IMR-90 (cell line): ENCODE measurements around the gene FABP2. TPM values are rescaled to one million over a fixed set of nuclear protein-coding genes. Genes with fewer than 3 reads are reported as not detected.

ENCODE experiments used
- ATAC-seq: fragments of 200-7000 bp; cut with Tn5 transposase; 2 replicates; pipeline ENCODE4 v1.9.1; 2020; ENCODE audit warnings: low read depth, mild to moderate bottlenecking, moderate library complexity
- BruUV-seq: library from RNA; stranded (reverse); fragments of 400-500 nt; replicated peaks from 2 replicates; lab custom pipeline; 2021; lab: Mats Ljungman, UMichigan
- CTCF ChIA-PET: fragments of 300-600 bp; formaldehyde crosslinking; extraction: SDS; loops from one replicate; lab custom pipeline; 2021; ENCODE audit warnings: antibody characterized with exemption; lab: Yijun Ruan, JAX
- POLR2A ChIA-PET: fragments of 300-600 bp; sonication (Branson Sonifier 250); formaldehyde crosslinking; loops from one replicate; lab custom pipeline; 2022; ENCODE audit warnings: antibody characterized with exemption; ENCODE audit not compliant: unreplicated experiment; lab: Charles Lee
- DNase-seq: peaks from one replicate; pipeline ENCODE4 v3.0.0; 2013
- H2AFZ ChIP-seq: replicated peaks from 2 replicates; pipeline ENCODE3; 2013; ENCODE audit warnings: low read length, mild to moderate bottlenecking; ENCODE audit not compliant: poor library complexity
- H2AK5ac ChIP-seq: 2 replicates; pipeline ENCODE4 v1.6.1; 2013; ENCODE audit warnings: low read depth, low read length, inconsistent platforms
- H2AK9ac ChIP-seq: replicated peaks from 2 replicates; pipeline ENCODE3; 2013; ENCODE audit warnings: mild to moderate bottlenecking, low read depth, low read length, moderate library complexity; ENCODE audit not compliant: poor library complexity
- H2BK120ac ChIP-seq: 2 replicates; pipeline ENCODE4 v1.6.1; 2013; ENCODE audit warnings: low read depth, low read length, inconsistent platforms
- H2BK15ac ChIP-seq: 3 replicates; pipeline ENCODE4 v1.6.1; 2013; ENCODE audit warnings: low read depth, low read length, inconsistent platforms
- H2BK20ac ChIP-seq: 2 replicates; pipeline ENCODE4 v1.6.1; 2013; ENCODE audit warnings: low read depth, mild to moderate bottlenecking, inconsistent platforms, low read length, moderate library complexity
- H2BK5ac ChIP-seq: 2 replicates; pipeline ENCODE4 v1.6.1; 2013; ENCODE audit warnings: mild to moderate bottlenecking, low read depth, low read length, inconsistent platforms; ENCODE audit not compliant: poor library complexity, severe bottlenecking
- H3K14ac ChIP-seq: replicated peaks from 2 replicates; pipeline ENCODE4 v1.6.1; 2013; ENCODE audit warnings: low read depth, low read length, inconsistent platforms
- H3K18ac ChIP-seq: 2 replicates; pipeline ENCODE4 v1.6.1; 2013; ENCODE audit warnings: low read depth, low read length, control low read depth
- H3K23ac ChIP-seq: 2 replicates; pipeline ENCODE4 v1.6.1; 2013; ENCODE audit warnings: low read depth, low read length, inconsistent platforms
- H3K27ac ChIP-seq: 2 replicates; pipeline ENCODE4 v1.5.1; 2013; ENCODE audit warnings: mild to moderate bottlenecking, control low read depth, low read length; ENCODE audit not compliant: insufficient read depth
- H3K27me3 ChIP-seq: 2 replicates; pipeline ENCODE4 v1.6.1; 2013; ENCODE audit warnings: low read length; ENCODE audit not compliant: control insufficient read depth, insufficient read depth
- H3K36me3 ChIP-seq: 2 replicates; pipeline ENCODE4 v1.6.1; 2013; ENCODE audit warnings: low read length, mixed read lengths; ENCODE audit not compliant: control insufficient read depth, insufficient read depth
- H3K4ac ChIP-seq: 2 replicates; pipeline ENCODE4 v1.6.1; 2013; ENCODE audit warnings: low read depth, low read length, inconsistent platforms
- H3K4me1 ChIP-seq: 2 replicates; pipeline ENCODE4 v1.6.1; 2013; ENCODE audit warnings: low read length, mixed read lengths; ENCODE audit not compliant: control insufficient read depth, insufficient read depth
- H3K4me2 ChIP-seq: 2 replicates; pipeline ENCODE4 v1.6.1; 2013; ENCODE audit warnings: low read depth, mild to moderate bottlenecking, control low read depth, low read length, moderate library complexity
- H3K4me3 ChIP-seq: 2 replicates; pipeline ENCODE4 v1.5.1; 2013; ENCODE audit warnings: low read depth, mild to moderate bottlenecking, control low read depth, low read length, moderate library complexity; ENCODE audit not compliant: insufficient read depth
- H3K56ac ChIP-seq: 2 replicates; pipeline ENCODE4 v1.6.1; 2013; ENCODE audit warnings: low read length, inconsistent platforms; ENCODE audit not compliant: insufficient read depth; ENCODE audit errors: extremely low read depth
- H3K79me1 ChIP-seq, 2 experiments: 2 replicates each; pipeline ENCODE4 v1.6.1; 2013; ENCODE audit warnings: low read length in 2 of 2, inconsistent platforms in 1 of 2, low read depth in 1 of 2
- H3K9ac ChIP-seq: 2 replicates; pipeline ENCODE4 v1.6.1; 2013; ENCODE audit warnings: low read depth, low read length, control low read depth
- H3K9me1 ChIP-seq: 2 replicates; pipeline ENCODE4 v1.6.1; 2013; ENCODE audit warnings: low read length, inconsistent platforms; ENCODE audit not compliant: insufficient read depth
- H3K9me3 ChIP-seq: 2 replicates; pipeline ENCODE4 v1.6.1; 2013; ENCODE audit warnings: low read length; ENCODE audit not compliant: control insufficient read depth, insufficient read depth
- H4K20me1 ChIP-seq: 2 replicates; pipeline ENCODE4 v1.6.1; 2013; ENCODE audit warnings: low read length, inconsistent platforms; ENCODE audit not compliant: insufficient read depth
- H4K5ac ChIP-seq: 2 replicates; pipeline ENCODE4 v1.6.1; 2013; ENCODE audit warnings: mild to moderate bottlenecking, low read depth, low read length, control low read depth
- H4K8ac ChIP-seq, 2 experiments: 2 replicates each; pipeline ENCODE4 v1.6.1; 2013; ENCODE audit warnings: low read depth in 2 of 2, low read length in 2 of 2, control low read depth in 1 of 2, inconsistent platforms in 1 of 2
- H4K91ac ChIP-seq: 2 replicates; pipeline ENCODE4 v1.6.1; 2013; ENCODE audit warnings: low read depth, low read length, inconsistent platforms; ENCODE audit not compliant: insufficient read depth
- BHLHE40 ChIP-seq: fragments of 150-350 bp; IDR thresholded peaks from 2 replicates; pipeline ENCODE4 v1.6.1; 2016; ENCODE audit warnings: mild to moderate bottlenecking, low read depth, low read length
- CHD1 ChIP-seq: IDR thresholded peaks from 2 replicates; pipeline ENCODE4 v1.6.1; 2012; ENCODE audit warnings: low read depth, low read length, improper control_type of control experiment
- ELK1 ChIP-seq: fragments of 150-350 bp; IDR thresholded peaks from 2 replicates; pipeline ENCODE4 v1.6.1; 2016; ENCODE audit warnings: low read depth, mild to moderate bottlenecking, low read length, moderate library complexity, borderline replicate concordance
- MAFK ChIP-seq: IDR thresholded peaks from 2 replicates; pipeline ENCODE4 v1.6.1; 2012; ENCODE audit warnings: low read depth, low read length, improper control_type of control experiment
- MAZ ChIP-seq: IDR thresholded peaks from 2 replicates; pipeline ENCODE4 v1.6.1; 2012; ENCODE audit warnings: low read depth, mild to moderate bottlenecking, low read length, improper control_type of control experiment, moderate library complexity, borderline replicate concordance
- MXI1 ChIP-seq: IDR thresholded peaks from 2 replicates; pipeline ENCODE4 v1.6.1; 2012; ENCODE audit warnings: low read depth, mild to moderate bottlenecking, low read length, moderate library complexity, borderline replicate concordance
- NFE2L2 ChIP-seq: fragments of 150-350 bp; IDR thresholded peaks from 2 replicates; pipeline ENCODE4 v1.6.1; 2016; ENCODE audit warnings: low read depth, mild to moderate bottlenecking, low read length
- RAD21 ChIP-seq: IDR thresholded peaks from 2 replicates; pipeline ENCODE4 v1.6.1; 2012; ENCODE audit warnings: low read length, improper control_type of control experiment
- RCOR1 ChIP-seq: IDR thresholded peaks from 2 replicates; pipeline ENCODE4 v1.6.1; 2012; ENCODE audit warnings: mild to moderate bottlenecking, low read length, improper control_type of control experiment; ENCODE audit not compliant: insufficient replicate concordance
- SMC3 ChIP-seq: fragments of 150-350 bp; IDR thresholded peaks from 2 replicates; pipeline ENCODE4 v1.6.1; 2016; ENCODE audit warnings: low read depth, mild to moderate bottlenecking, antibody characterized with exemption, low read length, moderate library complexity
- WGBS, 2 experiments: methylation state at CpG; one replicate each; pipeline versions ENCODE4 v1.1.5 to v1.1.7; 2013; ENCODE audit warnings: missing lambda C conversion rate in 2 of 2; ENCODE audit not compliant: insufficient read length in 1 of 2; ENCODE audit errors: extremely low coverage in 2 of 2; 5-methylcytosine and 5-hydroxymethylcytosine counted together
- dilution Hi-C: fragments of 300-500 bp; cut with HindIII; formaldehyde crosslinking; loops from one replicate; pipeline ENCODE4 v1.14.3; 2018; ENCODE audit warnings: low sequenced_read_pairs; ENCODE audit not compliant: unreplicated experiment
- in situ Hi-C: fragments of 300-500 bp; cut with MboI; formaldehyde crosslinking; loops from 3 replicates; pipeline ENCODE4 v1.14.3; 2019; ENCODE audit warnings: low sequenced_read_pairs, inconsistent platforms, mixed read lengths
- intact Hi-C: fragments of 100-400 bp; cut with micrococcal nuclease; formaldehyde crosslinking; loops from 2 replicates; pipeline ENCODE4 v1.10.0; 2022
- polyA plus RNA-seq, 3 experiments: library from polyadenylated mRNA; depleted of rRNA; stranded (reverse); fragments of >200 nt; gene quantifications; 2 replicates each; pipeline ENCODE4 v1.2.3, GENCODE V29; 2012; ENCODE audit warnings: low replicate concordance in 1 of 3
- total RNA-seq: library from RNA; depleted of rRNA; stranded (reverse); fragments of >200 nt; gene quantifications from 2 replicates; pipeline ENCODE4 v1.2.3, GENCODE V29; 2012
- TF ChIP-seq, protein P1 (sequence below): conservative IDR thresholded peaks from 2 replicates; pipeline ENCODE4 v1.5.1; 2012; ENCODE audit warnings: mild to moderate bottlenecking, low read depth, low read length, improper control_type of control experiment

FABP2 gene
- total and polyA plus RNA-seq, 2 of the 4 experiments (the other 2 are of a cell fraction) = not detected

DNA sequence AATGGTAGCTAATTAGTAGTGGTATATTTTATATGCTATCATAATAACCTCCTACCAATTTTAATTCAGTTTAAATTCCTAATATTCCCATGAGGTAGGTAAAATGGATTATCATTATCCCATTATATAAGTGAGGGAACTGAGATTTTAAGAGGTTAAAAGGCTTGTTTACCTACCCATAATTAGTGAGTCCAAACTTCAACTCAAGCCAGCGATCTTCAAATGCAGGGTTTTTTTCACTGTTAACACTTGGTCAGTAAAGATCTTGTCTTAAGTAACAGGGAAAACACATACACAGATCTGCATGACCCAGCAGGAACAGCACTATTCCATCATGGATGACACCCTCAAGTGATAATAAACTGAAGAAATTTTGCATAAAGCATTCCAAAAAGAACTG is 31.3 kb downstream of the FABP2 start:
- dilution Hi-C loops (loop anchor here (10.0 kb wide), 1 partner anchor 316 kb away; no protein-coding TSS in a partner anchor), in situ Hi-C loops (loop anchor here (5.0 kb wide), 1 partner anchor 303 kb away; no protein-coding TSS in a partner anchor), intact Hi-C loops (no loop called here)
- Histone ChIP-seq H4K5ac (no peak overlapping the region), H3K27me3 (no peaks in the 10 kb centered on the region), H2BK20ac (no peak overlapping the region), H4K91ac (no peak overlapping the region), H3K27ac (no peak overlapping the region), H3K56ac (no peak overlapping the region), H3K9ac (no peak overlapping the region), H4K8ac (no peak overlapping the region; a peak in 1 of 4 replicates), H3K14ac (no peak overlapping the region), H3K4me2 (no peak overlapping the region), H3K9me1 (no peaks in the 10 kb centered on the region; the same call in 1 of the 2 replicates), H3K4me1 (no peaks in the 10 kb centered on the region), H3K23ac (no peak overlapping the region), H3K79me1 (peaks cover 3 to 8% of the 10 kb centered on the region in 2 experiments; a peak in 3 of 4 replicates), H2BK5ac (no peak overlapping the region), H3K4me3 (no peak overlapping the region), H2AK5ac (no peak overlapping the region), H2AK9ac (no peak overlapping the region), H2BK120ac (no peak overlapping the region), H3K9me3 (no peaks in the 10 kb centered on the region), H3K18ac (no peak overlapping the region), H3K4ac (no peak overlapping the region), H4K20me1 (no peaks in the 10 kb centered on the region), H3K36me3 (peaks cover 9% of the 10 kb centered on the region), H2AFZ (no peak overlapping the region), H2BK15ac (no peak overlapping the region)
- ChIA-PET CTCF (interaction anchor here (1.1 kb wide), 1 partner anchor 308 kb away, joined by 5 read pairs; no protein-coding TSS in a partner anchor), POLR2A (no interaction called here)
- BruUV-seq = no TSS peak
- DNase-seq = no peak
- TF ChIP-seq MAFK = no peak
- no peak for TF ChIP-seq SMC3
- no peak for TF ChIP-seq ELK1
- no peak for TF ChIP-seq RAD21
- TF ChIP-seq MAZ = no peak
- no peak for TF ChIP-seq CHD1
- TF ChIP-seq MXI1 = no peak
- no peak for TF ChIP-seq NFE2L2
- TF ChIP-seq BHLHE40 = no peak
- TF ChIP-seq, protein P1, sequence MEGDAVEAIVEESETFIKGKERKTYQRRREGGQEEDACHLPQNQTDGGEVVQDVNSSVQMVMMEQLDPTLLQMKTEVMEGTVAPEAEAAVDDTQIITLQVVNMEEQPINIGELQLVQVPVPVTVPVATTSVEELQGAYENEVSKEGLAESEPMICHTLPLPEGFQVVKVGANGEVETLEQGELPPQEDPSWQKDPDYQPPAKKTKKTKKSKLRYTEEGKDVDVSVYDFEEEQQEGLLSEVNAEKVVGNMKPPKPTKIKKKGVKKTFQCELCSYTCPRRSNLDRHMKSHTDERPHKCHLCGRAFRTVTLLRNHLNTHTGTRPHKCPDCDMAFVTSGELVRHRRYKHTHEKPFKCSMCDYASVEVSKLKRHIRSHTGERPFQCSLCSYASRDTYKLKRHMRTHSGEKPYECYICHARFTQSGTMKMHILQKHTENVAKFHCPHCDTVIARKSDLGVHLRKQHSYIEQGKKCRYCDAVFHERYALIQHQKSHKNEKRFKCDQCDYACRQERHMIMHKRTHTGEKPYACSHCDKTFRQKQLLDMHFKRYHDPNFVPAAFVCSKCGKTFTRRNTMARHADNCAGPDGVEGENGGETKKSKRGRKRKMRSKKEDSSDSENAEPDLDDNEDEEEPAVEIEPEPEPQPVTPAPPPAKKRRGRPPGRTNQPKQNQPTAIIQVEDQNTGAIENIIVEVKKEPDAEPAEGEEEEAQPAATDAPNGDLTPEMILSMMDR = no peak
- TF ChIP-seq RCOR1 = no peak
- WGBS, 2 experiments = no CpG with 5 or more reads among the region's 1 CpG
- no peak for ATAC-seq
